Medulla oblongata (tissue), 1 donor: ENCODE measurements around the gene TRAIP.
"Not testable (repeated sequence)": the region's sequence is repeated elsewhere in the genome, so short reads cannot be mapped to it uniquely, and the experiment has no call there.

Experiments used
- DNase-seq: peaks from one replicate; pipeline ENCODE4 v3.0.0-alpha.2; 2015; ENCODE audit errors: extremely low spot score

The TRAIP gene

DNA sequence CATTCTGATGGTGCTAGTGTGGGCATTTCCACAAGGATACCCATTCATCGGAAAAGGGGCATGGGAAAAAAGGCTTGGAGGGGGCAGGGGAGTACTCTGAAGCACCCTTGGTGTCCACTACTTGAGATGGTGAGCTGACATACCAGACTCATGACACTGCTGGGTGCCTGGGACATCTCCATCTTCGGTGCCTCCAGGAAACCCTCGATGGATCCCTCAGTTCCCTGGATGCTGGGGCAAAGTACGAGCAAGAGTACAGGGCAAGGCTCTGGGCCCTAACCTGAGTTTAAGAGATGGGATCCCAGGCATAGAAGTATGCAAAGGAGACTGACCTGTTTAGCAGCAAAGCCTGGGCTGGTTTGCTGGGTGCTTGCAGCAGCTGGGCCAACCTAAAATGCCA is 64.8 kb downstream of the TRAIP start:
- no peak for DNase-seq

DNA sequence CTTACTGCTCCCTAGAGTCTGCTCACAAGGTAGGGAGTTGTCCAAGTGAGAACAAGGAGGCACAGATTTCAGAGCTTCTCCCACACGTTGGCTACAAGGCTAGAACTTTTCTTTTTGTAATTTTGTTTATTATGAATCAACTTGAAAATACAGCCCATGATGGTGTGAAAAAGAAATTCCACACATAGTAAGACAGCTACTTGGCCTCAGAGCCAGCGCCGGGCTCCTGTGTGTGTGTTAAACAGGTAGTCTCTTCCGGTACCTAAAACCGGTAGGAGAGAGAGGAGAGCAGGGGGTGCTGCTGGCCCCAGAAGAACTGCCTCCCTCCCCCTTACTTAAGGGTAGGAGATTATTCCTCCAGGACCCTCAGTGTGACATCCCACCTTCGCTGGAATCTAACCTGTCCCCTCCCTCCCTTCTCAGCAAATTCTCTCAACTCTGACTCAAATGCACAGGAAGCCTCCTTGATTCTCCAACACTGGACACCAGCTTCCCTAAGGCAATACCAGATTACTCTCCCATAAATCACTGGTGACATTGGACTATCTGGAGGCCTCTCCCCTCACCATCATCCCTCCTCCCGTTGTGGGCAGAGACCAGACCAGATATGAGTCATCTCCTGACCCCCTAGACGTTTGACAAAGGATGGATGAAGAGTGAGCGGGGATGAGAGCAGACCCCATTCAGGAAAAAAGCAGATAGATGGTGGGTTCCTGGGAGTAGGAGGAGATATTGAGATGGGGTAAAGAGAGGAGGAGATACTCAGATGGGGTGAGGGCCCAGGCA is 65.5 kb downstream of the TRAIP start:
- DNase-seq: no peak

DNA sequence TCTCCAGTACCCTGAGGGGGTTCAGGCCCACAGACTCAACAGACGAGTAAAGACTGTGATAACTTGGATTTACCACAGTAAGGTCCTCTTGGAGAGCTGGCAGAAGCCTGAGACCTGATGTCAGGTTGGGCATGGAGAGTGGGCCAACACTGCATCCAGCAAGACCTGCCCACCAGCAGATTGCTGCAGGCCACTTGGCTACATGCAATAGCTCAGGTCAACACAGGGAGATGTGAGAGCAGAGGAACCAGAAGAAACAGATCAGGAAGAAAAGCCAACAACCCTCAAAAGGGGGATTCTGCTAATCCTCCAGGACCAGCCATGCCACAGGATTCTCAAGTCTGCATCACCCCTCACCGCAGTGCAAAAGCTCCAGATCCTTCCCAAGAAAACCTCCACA is 68.3 kb downstream of the TRAIP start:
- no peak for DNase-seq

DNA sequence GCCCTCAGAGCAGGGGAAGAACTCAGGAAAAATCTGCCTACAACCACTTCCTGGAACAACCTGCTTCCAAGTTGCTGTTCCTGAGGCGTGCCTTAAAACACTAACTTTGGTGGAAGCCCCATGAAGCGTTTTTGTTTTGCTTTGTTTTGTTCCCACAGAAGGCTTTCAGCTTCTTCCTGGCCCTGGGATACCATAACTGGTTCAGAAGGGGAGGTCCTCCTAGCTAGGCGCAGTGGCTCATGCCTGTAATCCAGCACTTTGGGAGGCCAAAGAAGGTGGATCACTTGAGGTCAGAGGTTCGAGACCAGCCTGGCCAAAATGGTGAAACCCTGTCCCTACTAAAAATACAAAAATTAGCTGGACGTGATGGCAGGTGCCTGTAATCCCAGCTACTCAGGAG is 68.8 kb downstream of the TRAIP start:
- no peak for DNase-seq

DNA sequence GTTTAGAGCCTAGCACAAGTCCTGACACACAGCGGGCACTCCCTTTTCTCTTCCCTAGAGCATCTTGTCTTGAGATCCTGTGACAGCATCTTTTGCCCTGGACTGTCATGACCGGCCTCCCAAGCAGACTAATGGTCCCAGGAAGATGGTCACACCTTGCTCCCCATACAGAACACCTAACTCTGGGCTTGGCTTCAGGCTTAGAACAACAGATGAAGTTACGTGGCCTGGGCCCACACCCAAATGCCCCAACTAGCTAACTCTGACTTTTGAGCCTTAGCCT is 69.2 kb downstream of the TRAIP start:
- peak; percentile 46 for DNase-seq

DNA sequence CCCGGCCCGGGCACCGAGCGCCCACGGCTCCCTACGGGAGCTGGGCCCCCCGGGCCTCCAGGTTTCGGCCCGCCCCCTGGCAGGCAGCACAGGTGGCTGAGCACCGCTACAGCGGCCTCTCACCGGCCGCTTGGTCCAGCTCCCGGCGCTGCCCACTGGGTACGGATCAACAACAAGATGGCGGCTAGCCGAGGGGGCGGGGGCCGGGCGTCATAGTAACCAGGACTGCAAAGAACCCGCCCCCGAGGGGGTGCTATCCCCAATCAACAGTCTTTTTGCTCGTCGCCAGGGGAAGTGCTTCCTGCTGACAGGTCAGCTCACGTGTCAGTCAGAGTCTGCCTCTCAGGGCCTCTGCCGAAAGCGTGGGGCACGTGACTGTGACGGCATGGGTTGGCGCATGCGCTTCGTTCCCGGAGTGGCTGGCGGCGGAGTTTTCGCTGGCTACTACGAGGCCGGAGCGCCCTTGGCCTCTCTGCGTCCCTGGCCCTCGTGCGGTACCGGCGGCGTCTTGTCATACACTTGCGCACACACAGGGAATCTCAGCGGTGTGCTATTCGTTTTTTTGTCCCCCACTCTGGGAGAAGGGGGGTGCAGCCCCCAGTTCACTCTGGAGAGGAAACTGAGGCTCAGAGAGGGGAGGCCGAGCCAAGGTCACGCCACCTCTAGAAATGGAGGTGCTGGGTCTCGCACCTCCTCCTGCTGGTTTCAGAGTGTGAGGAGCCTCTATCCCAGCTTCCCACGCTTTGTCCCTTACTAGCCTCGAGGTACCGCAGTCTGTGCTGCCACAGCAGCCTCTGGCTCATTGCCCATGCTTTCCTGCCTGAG is 69.8 kb downstream of the TRAIP start, which contains the start of gene IP6K1:
IP6K1 (minus strand) TSS at position 186 of the 825 bp plus-strand sequence. CDS start 38,502 bp downstream, outside the sequence.
- DNase-seq: peak; percentile 100

DNA sequence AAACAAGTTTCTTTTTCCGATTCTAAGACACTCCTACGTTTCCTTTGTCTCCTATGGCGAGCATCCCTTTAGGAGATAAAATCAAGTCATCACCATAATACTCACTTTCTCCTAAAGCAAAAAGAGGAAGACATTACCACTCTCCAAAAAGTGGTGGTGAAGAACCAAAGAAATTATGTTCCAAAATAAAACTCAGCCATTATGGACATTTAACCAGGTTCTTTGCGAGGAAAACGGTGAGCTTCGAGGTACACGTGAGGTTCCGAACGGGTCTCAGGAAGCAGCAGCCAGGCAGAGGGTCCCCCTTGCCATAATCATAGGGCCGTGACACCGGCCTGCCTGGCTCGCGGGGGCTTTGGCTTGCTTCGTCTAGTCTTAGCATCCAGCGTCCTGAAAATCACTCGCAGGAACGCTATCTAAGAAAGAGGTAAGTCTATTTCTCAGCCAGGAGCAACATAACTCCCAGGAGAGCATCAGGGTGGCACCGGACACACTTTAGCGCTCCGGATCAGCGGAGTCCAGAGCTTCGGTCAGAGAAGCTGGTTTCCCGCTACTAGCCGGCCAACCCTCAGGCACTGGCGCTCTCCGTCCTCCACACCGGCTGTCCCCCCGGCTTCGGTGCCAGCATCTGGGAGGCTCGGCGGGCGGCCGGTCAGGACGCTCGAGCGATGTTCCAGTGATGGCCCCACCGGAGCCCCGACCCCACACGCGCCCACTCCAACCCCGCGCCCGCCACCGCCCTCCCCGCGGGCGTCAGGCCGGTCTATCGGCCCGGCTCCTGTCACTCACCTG is 70.6 kb downstream of the TRAIP start:
- DNase-seq: no peak

DNA sequence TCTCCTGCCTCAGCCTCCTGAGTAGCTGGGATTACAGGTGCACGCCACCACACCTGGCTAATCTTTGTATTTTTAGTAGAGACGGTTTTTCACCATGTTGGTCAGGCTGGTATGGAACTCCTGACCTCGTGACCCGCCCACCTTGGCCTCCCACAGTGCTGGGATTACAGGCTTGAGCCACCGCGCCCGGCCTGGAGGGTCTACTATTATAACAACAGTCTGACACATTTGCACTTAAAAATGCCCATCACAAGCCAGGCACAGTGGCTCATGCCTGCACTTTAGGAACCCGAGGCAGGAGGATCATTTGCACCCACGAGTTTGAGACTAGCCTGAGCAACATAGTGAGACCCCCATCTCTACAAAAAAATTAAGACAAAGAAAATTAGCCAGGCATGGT is 74.1 kb downstream of the TRAIP start:
- DNase-seq: not testable (repeated sequence)

DNA sequence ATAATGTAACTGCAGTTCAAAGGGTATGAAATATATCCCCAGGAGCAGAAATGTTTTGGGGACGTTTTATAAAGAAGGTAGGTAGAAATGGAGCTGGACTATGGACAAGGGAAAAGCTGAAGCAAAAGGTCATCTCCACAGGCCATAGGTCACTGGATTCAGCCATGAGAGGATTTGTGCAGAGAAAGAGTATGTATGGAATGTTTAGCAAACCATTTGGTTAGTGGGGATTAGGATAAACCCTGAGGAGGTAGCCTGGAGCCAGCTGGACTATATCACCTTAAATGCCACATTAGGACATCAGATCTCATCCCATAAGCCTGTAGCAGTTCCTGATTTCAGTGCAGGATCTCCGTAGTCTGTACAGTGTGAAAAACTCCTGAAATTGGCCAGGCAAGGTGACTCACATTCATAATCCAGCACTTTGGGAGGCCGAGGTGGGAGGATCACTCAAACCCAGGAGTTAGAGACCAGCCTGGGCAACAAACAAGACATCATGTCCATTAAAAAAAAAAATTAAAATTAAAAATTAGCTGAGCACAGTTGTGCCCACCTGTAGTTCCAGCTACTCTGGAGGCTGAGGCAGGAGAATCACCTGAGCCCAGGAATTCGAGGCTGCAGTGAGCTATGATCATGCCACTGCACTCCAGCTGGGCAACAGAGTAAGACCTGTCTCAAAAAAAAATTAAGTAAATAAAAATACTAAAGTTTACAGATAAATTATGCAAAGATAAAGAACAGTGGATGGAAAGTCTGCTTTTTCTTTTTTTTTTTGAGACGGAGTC is 74.8 kb downstream of the TRAIP start:
- no peak for DNase-seq

DNA sequence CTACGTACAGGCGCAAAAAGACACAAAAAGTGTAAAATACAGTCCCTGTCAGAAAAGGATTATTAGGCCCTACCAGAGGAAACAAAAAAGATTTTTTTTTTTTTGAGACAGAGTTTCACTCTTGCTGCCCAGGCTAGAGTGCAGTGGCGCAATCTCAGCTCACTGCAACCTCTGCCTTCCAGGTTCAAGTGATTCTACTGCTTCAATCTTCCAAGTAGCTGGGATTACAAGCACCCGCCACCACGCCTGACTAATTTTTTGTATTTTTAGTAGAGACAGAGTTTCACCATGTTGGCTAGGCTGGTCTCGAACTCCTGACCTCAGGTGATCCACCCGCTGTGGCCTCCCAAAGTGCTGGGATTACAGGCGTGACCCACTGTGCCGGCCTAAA is 75.4 kb downstream of the TRAIP start:
- DNase-seq: not testable (repeated sequence)

DNA sequence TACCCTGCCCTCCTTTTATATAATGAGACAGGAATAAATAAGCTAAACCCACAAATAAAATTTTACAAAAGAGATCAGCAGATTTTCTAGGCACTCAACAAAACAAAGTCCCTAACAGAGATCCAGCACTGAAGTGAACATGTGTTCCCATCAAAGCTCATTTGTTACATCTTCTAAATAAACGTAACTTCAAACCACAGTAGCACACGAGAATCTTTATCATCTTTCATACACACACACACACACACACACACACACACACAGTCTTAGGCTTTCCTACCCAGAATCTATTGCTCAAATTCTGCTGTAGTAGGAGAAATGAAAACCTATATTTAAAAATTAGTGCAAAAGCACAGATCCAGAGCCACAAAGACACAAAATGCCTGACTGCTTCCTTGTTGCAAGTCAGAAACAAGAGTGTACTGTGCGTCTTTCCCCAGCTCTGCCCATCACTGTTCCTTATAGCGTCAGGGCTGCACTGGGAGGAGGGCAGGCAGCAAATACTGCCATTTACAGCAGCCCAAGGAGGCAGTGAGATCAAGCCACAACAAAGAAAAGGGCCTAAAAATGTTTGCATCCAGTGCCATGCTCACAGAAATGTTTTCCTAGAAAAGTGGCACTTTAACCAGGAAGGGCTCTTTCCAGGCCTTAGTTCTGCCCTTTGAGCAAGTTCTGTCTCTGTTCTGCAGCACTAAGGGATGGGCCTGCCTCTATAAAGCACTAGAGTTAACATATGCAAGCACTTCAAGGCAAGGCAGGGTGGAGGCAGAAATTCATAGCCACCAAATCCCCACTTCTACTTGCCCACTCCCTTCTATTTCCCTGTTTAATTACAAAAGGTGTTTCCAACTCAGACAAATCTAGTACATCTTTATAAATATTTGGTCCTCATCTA is 76.0 kb downstream of the TRAIP start:
- peak; percentile 42 for DNase-seq

DNA sequence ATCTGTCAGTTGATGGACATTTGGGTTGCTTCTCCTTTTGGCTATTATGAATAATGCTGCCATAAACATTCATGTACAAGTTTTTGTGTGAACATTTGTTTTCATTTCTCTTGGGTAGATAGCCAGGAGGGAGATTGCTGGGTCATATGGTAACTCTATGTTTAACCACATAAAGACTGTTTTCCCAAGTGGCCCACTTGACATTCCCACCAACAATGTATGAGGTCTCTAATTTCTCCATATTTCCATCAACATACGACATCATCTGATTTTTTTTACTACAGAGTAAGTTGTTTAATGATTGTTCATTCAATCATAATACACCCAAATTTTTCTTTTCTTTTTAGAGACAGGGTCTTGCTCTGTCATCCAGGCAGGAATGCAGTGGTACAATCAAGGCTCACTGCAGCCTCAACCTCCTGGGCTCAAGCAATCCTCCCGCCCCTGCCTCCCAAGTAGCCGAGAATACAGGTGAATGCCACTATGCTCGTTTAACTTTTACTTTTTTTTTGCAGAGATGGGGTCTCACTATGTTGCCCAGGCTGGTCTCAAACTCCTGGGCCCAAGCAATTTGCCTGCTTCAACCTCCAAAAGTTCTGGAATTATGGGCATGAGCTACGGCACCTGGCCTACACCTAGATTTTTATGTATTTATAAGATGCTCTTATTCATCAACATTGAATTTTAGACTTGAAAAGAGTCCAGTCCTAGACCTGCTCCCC is 76.8 kb downstream of the TRAIP start:
- no peak for DNase-seq
